Measurements from ENCODE around the gene ZNF385B. TPM values are rescaled to one million over a fixed set of nuclear protein-coding genes. Genes with fewer than 3 reads are reported as not detected.

ZNF385B gene
- total RNA-seq, 2 experiments from 2014 or later, result 113 to 178 TPM

- H3K27ac ChIP-seq (ENCODE audit: low read depth, low read length, poor library complexity, severe bottlenecking), result no peak overlapping the region
- H3K4me2 ChIP-seq (ENCODE audit: low read length), result no peak overlapping the region
- no peak overlapping the region for H3K4me3 ChIP-seq (ENCODE audit: low read depth, low read length, poor library complexity, severe bottlenecking)
- H3K9me2 ChIP-seq (ENCODE audit: insufficient read depth, low read length), result no peaks in the 10 kb centered on the region
- H4K20me1 ChIP-seq (ENCODE audit: insufficient read depth, low read length), result no peaks in the 10 kb centered on the region
- BruUV-seq (replicated peaks), result no TSS peak
- H3K9me3 ChIP-seq (ENCODE audit: low read length), result no peaks in the 10 kb centered on the region
- CTCF ChIA-PET (ENCODE audit: unreplicated experiment), result no interaction called here
- TF ChIP-seq EZH2phosphoT487 (IDR thresholded peaks at IDR 0.05; ENCODE audit: borderline replicate concordance, low read depth, low read length) (no peak), CTCF (conservative IDR thresholded peaks at IDR 0.05; ENCODE audit: low read length) (no peak)
- no peaks in the 10 kb centered on the region for H3K4me1 ChIP-seq (ENCODE audit: insufficient read depth, low read length, poor library complexity, severe bottlenecking)
- no peak overlapping the region for H2AFZ ChIP-seq (ENCODE audit: low read length)
- intact Hi-C loops (cut with micrococcal nuclease; ENCODE audit: unreplicated experiment), result no loop called here
- H3K36me3 ChIP-seq (ENCODE audit: insufficient read depth, low read length), result no peaks in the 10 kb centered on the region
- no peak for DNase-seq (ENCODE audit: low spot score)
- POLR2A ChIA-PET, result interaction anchor here (0.7 kb wide), 1 partner anchor 53 kb away, joined by 3 read pairs; no protein-coding TSS in a partner anchor
- no peaks in the 10 kb centered on the region for H3K79me2 ChIP-seq (ENCODE audit: insufficient read depth, low read depth, low read length)
Observed at GRCh38 chr2:179909845-179910734, 48.7 kb upstream of the ZNF385B start.

GRCh38 chr2:179900655-179901054 lies 39.2 kb upstream of the ZNF385B start:
- POLR2A ChIA-PET, result interaction anchor here (0.6 to 3.5 kb wide), 9 partner anchors 10 to 62 kb away, joined by 3 to 21 read pairs (median 6); no protein-coding TSS in a partner anchor
- no peak overlapping the region for H3K4me3 ChIP-seq (ENCODE audit: low read depth, low read length, poor library complexity, severe bottlenecking)
- intact Hi-C loops (cut with micrococcal nuclease; ENCODE audit: unreplicated experiment), result no loop called here
- H3K9me3 ChIP-seq (ENCODE audit: low read length), result peaks cover 18% of the 10 kb centered on the region; the same call in 1 of the 2 replicates
- peaks cover 18% of the 10 kb centered on the region for H3K4me1 ChIP-seq (ENCODE audit: insufficient read depth, low read length, poor library complexity, severe bottlenecking)
- no TSS peak for BruUV-seq (replicated peaks)
- H3K79me2 ChIP-seq (ENCODE audit: insufficient read depth, low read depth, low read length), result no peaks in the 10 kb centered on the region
- H3K4me2 ChIP-seq (ENCODE audit: low read length), result no peak overlapping the region
- H4K20me1 ChIP-seq (ENCODE audit: insufficient read depth, low read length), result no peaks in the 10 kb centered on the region
- H3K36me3 ChIP-seq (ENCODE audit: insufficient read depth, low read length), result peaks cover 4% of the 10 kb centered on the region; the same call in 1 of the 2 replicates
- TF ChIP-seq CTCF (conservative IDR thresholded peaks at IDR 0.05; ENCODE audit: low read length), result no peak
- no peak for TF ChIP-seq EZH2phosphoT487 (IDR thresholded peaks at IDR 0.05; ENCODE audit: borderline replicate concordance, low read depth, low read length)
- no peak for DNase-seq (ENCODE audit: low spot score)
- H3K9me2 ChIP-seq (ENCODE audit: insufficient read depth, low read length), result no peaks in the 10 kb centered on the region
- H2AFZ ChIP-seq (ENCODE audit: low read length), result no peak overlapping the region
- no peak overlapping the region for H3K27ac ChIP-seq (ENCODE audit: low read depth, low read length, poor library complexity, severe bottlenecking)
- CTCF ChIA-PET (ENCODE audit: unreplicated experiment), result no interaction called here

Measured in OCI-LY7 (cell line).